ENCODE measurements around the gene GOLGA2. TPM values are rescaled to one million over a fixed set of nuclear protein-coding genes. Genes with fewer than 3 reads are reported as not detected.

Gene GOLGA2
- total and polyA plus RNA-seq, 3 donors from 2014 or later, result 79.8 to 133 (median 103) TPM

DNA sequence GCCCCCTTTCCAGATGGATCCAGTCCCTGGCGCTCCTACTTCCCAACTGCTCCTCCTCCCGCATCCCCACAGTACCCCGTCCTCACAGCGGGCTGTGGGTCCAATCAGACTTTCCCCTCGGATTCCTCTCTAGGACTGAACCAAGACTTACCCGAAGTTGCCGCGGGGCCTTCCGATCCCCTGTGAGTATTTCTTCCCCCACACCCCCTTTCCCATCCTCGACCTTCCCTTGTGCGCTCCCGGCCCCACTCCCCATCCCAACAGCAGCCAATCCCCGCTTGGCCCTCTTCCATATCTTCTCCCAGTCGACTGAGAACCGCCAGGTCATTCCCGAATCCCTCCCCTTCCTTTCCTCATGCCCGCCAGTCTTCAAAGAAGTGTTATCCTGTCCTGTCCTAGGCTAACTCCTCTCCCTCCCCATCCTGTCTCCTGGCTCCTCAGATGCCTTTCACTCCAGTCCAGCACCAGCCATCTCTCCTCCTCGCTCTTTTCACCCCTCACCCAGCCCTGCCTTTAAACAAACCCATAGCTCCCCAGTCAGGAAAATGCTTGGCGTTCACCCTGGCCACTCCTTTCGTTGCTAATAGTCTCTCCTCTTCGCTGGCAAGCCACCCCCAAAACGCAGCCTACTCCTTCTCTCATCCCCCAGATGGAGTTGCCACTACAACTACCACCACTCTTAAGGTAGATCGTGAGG lies 915 bp upstream of the GOLGA2 start:
- TF ChIP-seq, protein P1, sequence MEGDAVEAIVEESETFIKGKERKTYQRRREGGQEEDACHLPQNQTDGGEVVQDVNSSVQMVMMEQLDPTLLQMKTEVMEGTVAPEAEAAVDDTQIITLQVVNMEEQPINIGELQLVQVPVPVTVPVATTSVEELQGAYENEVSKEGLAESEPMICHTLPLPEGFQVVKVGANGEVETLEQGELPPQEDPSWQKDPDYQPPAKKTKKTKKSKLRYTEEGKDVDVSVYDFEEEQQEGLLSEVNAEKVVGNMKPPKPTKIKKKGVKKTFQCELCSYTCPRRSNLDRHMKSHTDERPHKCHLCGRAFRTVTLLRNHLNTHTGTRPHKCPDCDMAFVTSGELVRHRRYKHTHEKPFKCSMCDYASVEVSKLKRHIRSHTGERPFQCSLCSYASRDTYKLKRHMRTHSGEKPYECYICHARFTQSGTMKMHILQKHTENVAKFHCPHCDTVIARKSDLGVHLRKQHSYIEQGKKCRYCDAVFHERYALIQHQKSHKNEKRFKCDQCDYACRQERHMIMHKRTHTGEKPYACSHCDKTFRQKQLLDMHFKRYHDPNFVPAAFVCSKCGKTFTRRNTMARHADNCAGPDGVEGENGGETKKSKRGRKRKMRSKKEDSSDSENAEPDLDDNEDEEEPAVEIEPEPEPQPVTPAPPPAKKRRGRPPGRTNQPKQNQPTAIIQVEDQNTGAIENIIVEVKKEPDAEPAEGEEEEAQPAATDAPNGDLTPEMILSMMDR (IDR thresholded peaks at IDR 0.05), result no peak
- TF ChIP-seq POLR2A (IDR thresholded peaks at IDR 0.05), result no peak
- WGBS, 2 donors, result 2 to 6% methylated on average over 23 of the region's 23 CpGs
- Histone ChIP-seq H3K4me3 (peak overlapping the region; percentile 76 to 89), H3K27me3 (no peaks in the 10 kb centered on the region), H3K27ac (peak overlapping the region; percentile 77 to 83), H3K36me3 (ENCODE audit: low read depth, missing control alignments) (no peaks in the 10 kb centered on the region), H3K9me3 (no peaks in the 10 kb centered on the region), H3K4me1 (peaks cover 7% of the 10 kb centered on the region)
- peak; percentile 38 for DNase-seq
- intact Hi-C loops (cut with DNase I; ENCODE audit: low total_unique reads), result no loop called here

- intact Hi-C loops (cut with DNase I; ENCODE audit: low total_unique reads), result no loop called here
- TF ChIP-seq, protein P1 (IDR thresholded peaks at IDR 0.05), result no peak
- TF ChIP-seq POLR2A (IDR thresholded peaks at IDR 0.05), result peak; percentile 90
- DNase-seq, result peak; percentile 100
- Histone ChIP-seq H3K9me3 (no peaks in the 10 kb centered on the region), H3K4me1 (peaks cover 7% of the 10 kb centered on the region), H3K27ac (peak within 1 kb of the TSS; percentile 83 to 88), H3K36me3 (ENCODE audit: low read depth, missing control alignments) (no peaks in the 10 kb centered on the region), H3K27me3 (no peaks in the 10 kb centered on the region), H3K4me3 (peak within 1 kb of the TSS; percentile 76 to 89)
- WGBS, 2 donors, result 0 to 1% methylated on average over 30 to 38 of the region's 38 CpGs
Measured at GRCh38 chr9:128276008-128276573, 284 bp upstream of the GOLGA2 start, which contains the start of gene SWI5. TSS of gene SWI5 (plus strand) at chr9:128276276.

- no peak for DNase-seq
- TF ChIP-seq POLR2A (IDR thresholded peaks at IDR 0.05), result no peak
- TF ChIP-seq, protein P1 (IDR thresholded peaks at IDR 0.05), result no peak
- Histone ChIP-seq H3K27me3 (no peaks in the 10 kb centered on the region), H3K36me3 (ENCODE audit: low read depth, missing control alignments) (no peaks in the 10 kb centered on the region), H3K27ac (no peak overlapping the region), H3K4me1 (peaks cover 7% of the 10 kb centered on the region), H3K4me3 (no peak overlapping the region), H3K9me3 (no peaks in the 10 kb centered on the region)
- intact Hi-C loops (cut with DNase I; ENCODE audit: low total_unique reads), result no loop called here
- WGBS, 2 donors, result 58 to 64% methylated on average over 8 of the region's 8 CpGs
Measured at GRCh38 chr9:128274245-128274644, 1.6 kb downstream of the GOLGA2 start.

DNA sequence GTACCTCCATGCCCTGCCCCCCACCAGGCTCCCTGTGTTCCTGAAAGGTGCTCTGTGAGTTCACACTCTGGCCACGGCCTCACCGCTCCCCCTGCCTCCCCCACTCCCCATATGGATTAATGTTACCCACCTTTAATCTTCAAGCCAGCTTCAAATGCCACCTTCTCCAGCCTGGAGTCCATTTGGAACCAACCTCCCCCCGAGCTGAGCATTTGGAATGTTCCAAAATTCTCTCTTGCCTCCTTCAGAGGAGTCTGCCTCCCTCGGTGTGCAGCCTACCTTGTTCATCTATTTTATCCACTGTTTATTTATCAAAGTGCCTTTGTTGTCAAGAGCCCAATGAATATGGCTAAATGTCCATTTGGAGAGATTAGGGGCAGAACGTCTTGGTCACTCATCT lies 4.3 kb downstream of the GOLGA2 start:
- intact Hi-C loops (cut with DNase I; ENCODE audit: low total_unique reads), result no loop called here
- H3K36me3 ChIP-seq (ENCODE audit: low read depth, missing control alignments), result no peaks in the 10 kb centered on the region
- TF ChIP-seq POLR2A (IDR thresholded peaks at IDR 0.05), result no peak
- no peaks in the 10 kb centered on the region for H3K9me3 ChIP-seq
- H3K27ac ChIP-seq, result no peak overlapping the region
- no peak for DNase-seq
- H3K4me3 ChIP-seq, result no peak overlapping the region
- H3K27me3 ChIP-seq, result no peaks in the 10 kb centered on the region
- peaks cover 7% of the 10 kb centered on the region for H3K4me1 ChIP-seq
- WGBS, 2 donors, result 58 to 61% methylated on average over 5 of the region's 5 CpGs

DNA sequence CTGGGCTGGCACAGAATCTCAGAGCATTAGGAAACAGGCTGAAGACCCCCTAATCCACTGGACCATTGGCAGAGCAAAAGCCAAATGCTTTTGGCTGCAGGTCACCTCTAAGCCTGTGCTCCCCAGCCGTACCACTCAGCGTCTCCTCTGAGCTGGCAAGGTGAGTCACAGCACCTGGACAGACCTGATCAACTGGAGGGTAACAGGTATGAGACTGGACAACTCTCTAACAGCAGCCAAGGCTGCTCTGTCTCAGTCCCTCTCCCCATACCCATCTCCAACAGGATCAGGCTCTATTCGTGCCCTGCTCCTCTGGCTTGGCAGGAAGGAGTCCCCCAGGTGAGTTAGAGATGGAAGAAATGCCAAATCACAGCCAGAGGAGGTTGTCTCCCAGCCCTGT lies 4.7 kb downstream of the GOLGA2 start:
- Histone ChIP-seq H3K27me3 (no peaks in the 10 kb centered on the region), H3K36me3 (ENCODE audit: low read depth, missing control alignments) (no peaks in the 10 kb centered on the region), H3K4me3 (no peak overlapping the region), H3K4me1 (peaks cover 7% of the 10 kb centered on the region), H3K27ac (no peak overlapping the region), H3K9me3 (no peaks in the 10 kb centered on the region)
- WGBS, 2 donors, result 88 to 90% methylated on average over 2 to 3 of the region's 3 CpGs
- DNase-seq, result no peak
- TF ChIP-seq, protein P1 (IDR thresholded peaks at IDR 0.05), result no peak
- TF ChIP-seq POLR2A (IDR thresholded peaks at IDR 0.05), result no peak
- intact Hi-C loops (cut with DNase I; ENCODE audit: low total_unique reads), result no loop called here
